Cardiac muscle cell (in vitro differentiated cells and primary cell): ENCODE measurements around the gene CCDC33. TPM values are rescaled to one million over a fixed set of nuclear protein-coding genes. Genes with fewer than 3 reads are reported as not detected.

Experiments
- DNase-seq, 2 donors: peaks; one replicate each; pipeline versions ENCODE4 v3.0.0 to v3.0.0-alpha.2; 2010 to 2017; ENCODE audit warnings: low read depth in 1 of 2, low spot score in 1 of 2
- H3K27ac ChIP-seq: fragments of 200-600 bp; sonication (generic); 2 replicates; pipeline ENCODE4 v1.5.1; 2016
- H3K27me3 ChIP-seq: fragments of 200-600 bp; sonication (generic); 2 replicates; pipeline ENCODE4 v1.6.0; 2016; ENCODE audit warnings: control low read depth
- H3K36me3 ChIP-seq: fragments of 200-600 bp; sonication (generic); 2 replicates; pipeline ENCODE4 v1.5.1; 2016; ENCODE audit warnings: control low read depth
- H3K4me1 ChIP-seq: fragments of 200-600 bp; sonication (generic); 2 replicates; pipeline ENCODE4 v1.8.1; 2017; ENCODE audit warnings: low read depth, mild to moderate bottlenecking, mixed run types
- H3K4me3 ChIP-seq: fragments of 200-600 bp; sonication (generic); 2 replicates; pipeline ENCODE4 v1.5.1; 2016; ENCODE audit warnings: mild to moderate bottlenecking
- H3K9me3 ChIP-seq: fragments of 200-600 bp; sonication (generic); 2 replicates; pipeline ENCODE4 v1.5.1; 2017; ENCODE audit warnings: low read depth, mild to moderate bottlenecking, control low read depth
- polyA plus RNA-seq: library from polyadenylated mRNA; unstranded; fragments of >200 nt; fragmentation: Nextera tagmentation; extraction: Ambion mirVana; gene quantifications from 2 replicates; pipeline ENCODE4 v1.2.1, GENCODE V29; 2016
- total RNA-seq: library from RNA; depleted of rRNA; stranded (reverse); fragments of >200 nt; gene quantifications from 2 replicates; pipeline ENCODE4 v1.2.3, GENCODE V29; 2016
- TF ChIP-seq, protein P1 (sequence below): IDR thresholded peaks from 2 replicates; pipeline ENCODE4 v1.5.1; 2012; ENCODE audit warnings: low read depth, mild to moderate bottlenecking, low read length

Gene CCDC33
- total and polyA plus RNA-seq, 2 experiments from 2014 or later = 3.1 to 9.5 TPM

- Histone ChIP-seq H3K4me3 (no peak overlapping the region), H3K36me3 (no peaks in the 10 kb centered on the region), H3K27ac (no peak overlapping the region), H3K4me1 (no peaks in the 10 kb centered on the region), H3K27me3 (no peaks in the 10 kb centered on the region), H3K9me3 (no peaks in the 10 kb centered on the region)
- TF ChIP-seq, protein P1, sequence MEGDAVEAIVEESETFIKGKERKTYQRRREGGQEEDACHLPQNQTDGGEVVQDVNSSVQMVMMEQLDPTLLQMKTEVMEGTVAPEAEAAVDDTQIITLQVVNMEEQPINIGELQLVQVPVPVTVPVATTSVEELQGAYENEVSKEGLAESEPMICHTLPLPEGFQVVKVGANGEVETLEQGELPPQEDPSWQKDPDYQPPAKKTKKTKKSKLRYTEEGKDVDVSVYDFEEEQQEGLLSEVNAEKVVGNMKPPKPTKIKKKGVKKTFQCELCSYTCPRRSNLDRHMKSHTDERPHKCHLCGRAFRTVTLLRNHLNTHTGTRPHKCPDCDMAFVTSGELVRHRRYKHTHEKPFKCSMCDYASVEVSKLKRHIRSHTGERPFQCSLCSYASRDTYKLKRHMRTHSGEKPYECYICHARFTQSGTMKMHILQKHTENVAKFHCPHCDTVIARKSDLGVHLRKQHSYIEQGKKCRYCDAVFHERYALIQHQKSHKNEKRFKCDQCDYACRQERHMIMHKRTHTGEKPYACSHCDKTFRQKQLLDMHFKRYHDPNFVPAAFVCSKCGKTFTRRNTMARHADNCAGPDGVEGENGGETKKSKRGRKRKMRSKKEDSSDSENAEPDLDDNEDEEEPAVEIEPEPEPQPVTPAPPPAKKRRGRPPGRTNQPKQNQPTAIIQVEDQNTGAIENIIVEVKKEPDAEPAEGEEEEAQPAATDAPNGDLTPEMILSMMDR = peak; percentile 15
- peak in 1 of 2 donors; percentile 35 for DNase-seq
Observed at GRCh38 chr15:74336061-74337005, 100.2 kb downstream of the CCDC33 start.

DNA sequence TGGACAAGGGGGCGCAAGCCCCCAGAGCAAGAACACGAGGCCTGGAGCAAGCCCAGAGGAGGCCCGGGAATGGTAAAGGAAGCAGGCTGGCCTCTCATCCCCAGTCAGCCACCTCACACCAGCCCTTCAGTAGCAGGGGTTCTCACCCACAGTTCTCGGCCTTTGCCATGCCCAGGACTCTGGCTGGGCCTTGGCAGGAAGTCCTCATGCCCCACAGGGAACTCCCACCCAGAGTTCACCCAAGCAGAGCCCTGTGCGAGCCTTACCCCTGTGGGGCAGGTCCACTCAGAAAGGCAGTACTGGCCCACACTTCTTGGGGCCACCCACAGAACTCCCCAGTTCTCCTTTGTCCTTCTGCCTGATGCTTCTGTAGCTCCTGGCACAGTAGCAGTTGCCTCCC, 101.0 kb downstream of the CCDC33 start:
- Histone ChIP-seq H3K36me3 (no peaks in the 10 kb centered on the region), H3K4me3 (no peak overlapping the region), H3K4me1 (no peaks in the 10 kb centered on the region), H3K27me3 (no peaks in the 10 kb centered on the region), H3K27ac (no peak overlapping the region), H3K9me3 (no peaks in the 10 kb centered on the region)
- TF ChIP-seq, protein P1 = no peak
- DNase-seq = no peak

GRCh38 chr15:74337607-74338211, 101.6 kb downstream of the CCDC33 start:
- Histone ChIP-seq H3K4me3 (no peak overlapping the region), H3K27ac (no peak overlapping the region), H3K9me3 (no peaks in the 10 kb centered on the region), H3K27me3 (no peaks in the 10 kb centered on the region), H3K4me1 (no peaks in the 10 kb centered on the region), H3K36me3 (no peaks in the 10 kb centered on the region)
- TF ChIP-seq, protein P1 = no peak
- no peak for DNase-seq

DNA sequence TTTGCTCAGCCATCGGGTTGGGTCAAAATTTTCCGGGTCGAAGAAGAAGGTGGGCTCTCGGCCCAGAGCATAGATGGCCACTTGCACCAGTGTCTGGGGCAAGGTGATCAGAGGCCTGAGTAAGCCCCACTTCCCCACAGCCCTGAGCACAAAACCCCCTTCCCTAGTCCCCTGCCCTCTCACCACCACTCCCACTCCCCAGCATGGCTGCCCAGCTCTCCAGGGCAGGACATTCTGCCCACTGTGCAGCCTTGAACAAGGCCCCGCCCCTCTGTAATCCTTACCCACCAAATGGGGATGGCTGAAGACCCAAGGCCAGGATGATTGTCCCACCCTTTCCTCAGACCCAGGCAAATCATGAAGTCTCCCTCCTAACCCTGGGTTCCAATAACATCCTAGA, 102.5 kb downstream of the CCDC33 start:
- Histone ChIP-seq H3K27me3 (no peaks in the 10 kb centered on the region), H3K4me3 (no peak overlapping the region), H3K27ac (no peak overlapping the region), H3K36me3 (no peaks in the 10 kb centered on the region), H3K4me1 (no peaks in the 10 kb centered on the region), H3K9me3 (no peaks in the 10 kb centered on the region)
- DNase-seq = no peak
- TF ChIP-seq, protein P1 = no peak

- no peaks in the 10 kb centered on the region for H3K36me3 ChIP-seq
- H3K4me1 ChIP-seq = no peaks in the 10 kb centered on the region
- DNase-seq = no peak
- no peak overlapping the region for H3K27ac ChIP-seq
- TF ChIP-seq, protein P1 = no peak
- no peaks in the 10 kb centered on the region for H3K27me3 ChIP-seq
- H3K9me3 ChIP-seq = no peaks in the 10 kb centered on the region
- no peak overlapping the region for H3K4me3 ChIP-seq
Observed at GRCh38 chr15:74339371-74339770, 103.2 kb downstream of the CCDC33 start.
